HG02870 (cell line): ENCODE data around the gene CSNK1D.
A peak's percentile ranks its signal among the peaks of the same experiment; 100 is the strongest.

ENCODE experiments used
- ATAC-seq: cut with Tn5 transposase; IDR thresholded peaks from one replicate; pipeline ENCODE4 v1.9.1; 2021; ENCODE audit warnings: mild to moderate bottlenecking, moderate library complexity; ENCODE audit not compliant: unreplicated experiment

The CSNK1D gene

GRCh38 chr17:82296511-82297279 is 23.2 kb upstream of the CSNK1D start:
- ATAC-seq, result no peak

- no peak for ATAC-seq
These were observed 21.9 kb upstream of the CSNK1D start for GRCh38 chr17:82295472-82295814.

GRCh38 chr17:82294064-82294773 is 20.7 kb upstream of the CSNK1D start:
- no peak for ATAC-seq

- peak; percentile 96 for ATAC-seq
These were observed 19.0 kb upstream of the CSNK1D start for GRCh38 chr17:82292251-82293154.

GRCh38 chr17:82291582-82292250 is 18.2 kb upstream of the CSNK1D start:
- ATAC-seq, result no peak

GRCh38 chr17:82287868-82288801 is 14.6 kb upstream of the CSNK1D start:
- ATAC-seq, result no peak

- no peak for ATAC-seq
These were observed 13.7 kb upstream of the CSNK1D start for GRCh38 chr17:82287013-82287867.

GRCh38 chr17:82285141-82285540 is 11.6 kb upstream of the CSNK1D start:
- ATAC-seq, result no peak

- no peak for ATAC-seq
These were observed 9.8 kb upstream of the CSNK1D start for GRCh38 chr17:82283208-82283749.

- ATAC-seq, result no peak
These were observed 9.0 kb upstream of the CSNK1D start for GRCh38 chr17:82282239-82283207.

GRCh38 chr17:82281502-82282238 is 8.2 kb upstream of the CSNK1D start:
- no peak for ATAC-seq

GRCh38 chr17:82281076-82281475 is 7.6 kb upstream of the CSNK1D start:
- ATAC-seq, result no peak

- no peak for ATAC-seq
These were observed 7.0 kb upstream of the CSNK1D start for GRCh38 chr17:82280537-82280936.

GRCh38 chr17:82278786-82279391 is 5.4 kb upstream of the CSNK1D start:
- ATAC-seq, result no peak

GRCh38 chr17:82278308-82278707 is 4.8 kb upstream of the CSNK1D start:
- ATAC-seq, result no peak

GRCh38 chr17:82277851-82278250 is 4.4 kb upstream of the CSNK1D start:
- ATAC-seq, result no peak
